ENCODE results near the gene RIMBP3C.

DNA sequence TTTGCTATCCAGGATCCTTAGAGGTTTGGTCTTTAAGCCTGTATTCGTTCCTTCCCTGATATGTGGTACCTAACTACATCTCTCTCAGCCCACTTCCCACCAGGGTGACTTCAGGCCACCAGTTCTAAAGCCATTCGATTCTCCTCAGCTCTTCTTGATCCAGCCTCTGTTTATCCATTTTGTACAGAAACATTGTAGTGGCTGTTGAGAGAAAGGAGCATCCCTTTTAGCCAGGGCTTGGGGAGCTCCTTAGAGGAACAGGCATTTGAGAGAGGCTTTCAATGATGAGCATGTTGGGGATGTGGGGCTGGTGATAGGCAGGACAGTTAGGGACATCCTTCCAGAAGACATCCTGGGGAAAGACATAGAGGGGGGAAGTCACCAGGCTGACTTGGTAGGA, 34.1 kb upstream of the RIMBP3C start:
- no peak for TF ChIP-seq FOXM1 (IDR thresholded peaks at IDR 0.05; ENCODE audit: borderline replicate concordance)
- no peak for TF ChIP-seq ELF4 (IDR thresholded peaks at IDR 0.05)
- no peak for TF ChIP-seq BHLHE40 (IDR thresholded peaks at IDR 0.05; ENCODE audit: borderline replicate concordance)
- TF ChIP-seq FOXK2 (IDR thresholded peaks at IDR 0.05), result no peak
- TF ChIP-seq FOXA1 (IDR thresholded peaks at IDR 0.05), result no peak

Data from HEK293T (cell line).